GM19468 (cell line): ENCODE measurements around the gene FAM234B.

ENCODE experiments used
- ATAC-seq: cut with Tn5 transposase; IDR thresholded peaks from one replicate; pipeline ENCODE4 v1.9.1; 2021; ENCODE audit warnings: mild to moderate bottlenecking, moderate library complexity, moderate number of reproducible peaks; ENCODE audit not compliant: unreplicated experiment; ENCODE audit errors: extremely low read depth

FAM234B gene

GRCh38 chr12:13044002-13044905 is at the start of gene FAM234B:
Gene FAM234B, plus strand, starts transcription at chr12:13044381. Its CDS starts 23 bp downstream, at chr12:13044404.
- ATAC-seq = no peak

GRCh38 chr12:12995088-12995487 is 49.1 kb upstream of the FAM234B start:
- ATAC-seq = no peak

- ATAC-seq = no peak
These were observed 48.0 kb upstream of the FAM234B start for GRCh38 chr12:12996209-12996608.

- ATAC-seq = no peak
These were observed 47.0 kb upstream of the FAM234B start for GRCh38 chr12:12997156-12997555.

GRCh38 chr12:12997734-12998133 is 46.4 kb upstream of the FAM234B start:
- ATAC-seq = no peak

GRCh38 chr12:12998248-12998647 is 45.9 kb upstream of the FAM234B start:
- no peak for ATAC-seq

- no peak for ATAC-seq
These were observed 44.8 kb upstream of the FAM234B start for GRCh38 chr12:12999271-12999958.

- peak; percentile 86 for ATAC-seq
These were observed 44.1 kb upstream of the FAM234B start, which contains the start of gene HEBP1 for GRCh38 chr12:12999959-13000615. Gene HEBP1, minus strand, starts transcription at chr12:13000265. Its CDS starts 151 bp downstream, at chr12:13000114.

- ATAC-seq = no peak
These were observed 43.6 kb upstream of the FAM234B start for GRCh38 chr12:13000616-13000924.

- no peak for ATAC-seq
These were observed 43.0 kb upstream of the FAM234B start for GRCh38 chr12:13000925-13001774.

- no peak for ATAC-seq
These were observed 42.5 kb upstream of the FAM234B start for GRCh38 chr12:13001775-13002040.

- ATAC-seq = no peak
These were observed 41.7 kb upstream of the FAM234B start for GRCh38 chr12:13002301-13003097.

GRCh38 chr12:13004361-13004760 is 39.8 kb upstream of the FAM234B start:
- no peak for ATAC-seq

- no peak for ATAC-seq
These were observed 39.2 kb upstream of the FAM234B start for GRCh38 chr12:13004986-13005385.

GRCh38 chr12:13005649-13006048 is 38.5 kb upstream of the FAM234B start:
- ATAC-seq = no peak

GRCh38 chr12:13007496-13008233 is 36.5 kb upstream of the FAM234B start:
- no peak for ATAC-seq

- ATAC-seq = no peak
These were observed 35.3 kb upstream of the FAM234B start for GRCh38 chr12:13008741-13009380.

GRCh38 chr12:13011098-13011497 is 33.1 kb upstream of the FAM234B start:
- no peak for ATAC-seq
